SK-N-SH treated with all-trans-retinoic acid at 6 μM for 48 hours (cell line): ENCODE data around the gene N4BP3.

Experiments used
- ARNTL ChIP-seq: fragments of 450-650 bp; formaldehyde crosslinking; IDR thresholded peaks from 2 replicates; pipeline ENCODE4 v1.5.0; 2020; ENCODE audit warnings: low read depth, mild to moderate bottlenecking, moderate library complexity, borderline replicate concordance
- OSR1 ChIP-seq: fragments of 250-450 bp; sonication (Bioruptor Pico); IDR thresholded peaks from 2 replicates; pipeline ENCODE4 v1.8.0; 2022; ENCODE audit warnings: moderate library complexity, mild to moderate bottlenecking, inconsistent platforms
- PATZ1 ChIP-seq: fragments of 250-450 bp; sonication (Bioruptor Pico); IDR thresholded peaks from 2 replicates; pipeline ENCODE4 v1.8.0; 2020; ENCODE audit warnings: mild to moderate bottlenecking, moderate library complexity, borderline replicate concordance
- RARB ChIP-seq: fragments of 250-450 bp; sonication (Bioruptor Pico); IDR thresholded peaks from 2 replicates; pipeline ENCODE4 v1.8.0; 2021; ENCODE audit warnings: mild to moderate bottlenecking, moderate library complexity
- SNAI2 ChIP-seq: fragments of 250-450 bp; sonication (Bioruptor Pico); IDR thresholded peaks from 2 replicates; pipeline ENCODE4 v1.5.0; 2020; ENCODE audit warnings: mild to moderate bottlenecking, moderate library complexity
- ZC3H10 ChIP-seq: fragments of 250-450 bp; sonication (Bioruptor Pico); IDR thresholded peaks from 2 replicates; pipeline ENCODE4 v1.5.1; 2021; ENCODE audit warnings: mild to moderate bottlenecking, moderate library complexity
- ZFP3 ChIP-seq: fragments of 250-450 bp; sonication (Bioruptor Pico); IDR thresholded peaks from 2 replicates; pipeline ENCODE4 v1.5.0; 2020; ENCODE audit warnings: mild to moderate bottlenecking, moderate library complexity
- ZFP30 ChIP-seq: fragments of 450-650 bp; formaldehyde crosslinking; IDR thresholded peaks from 2 replicates; pipeline ENCODE4 v1.5.0; 2022; ENCODE audit warnings: mild to moderate bottlenecking, moderate library complexity
- ZNF565 ChIP-seq: fragments of 450-650 bp; formaldehyde crosslinking; conservative IDR thresholded peaks from 2 replicates; pipeline ENCODE4 v1.5.0; 2020; ENCODE audit warnings: low read depth, mild to moderate bottlenecking, moderate library complexity
- ZNF8 ChIP-seq: fragments of 450-650 bp; formaldehyde crosslinking; IDR thresholded peaks from 2 replicates; pipeline ENCODE4 v1.5.0; 2020; ENCODE audit warnings: mild to moderate bottlenecking, moderate library complexity
- TF ChIP-seq, protein P1 (sequence below): fragments of 250-450 bp; sonication (Bioruptor Pico); IDR thresholded peaks from 2 replicates; pipeline ENCODE4 v1.5.0; 2020; ENCODE audit warnings: mild to moderate bottlenecking, moderate library complexity
- TF ChIP-seq, protein P2 (sequence below): fragments of 250-450 bp; sonication (Bioruptor Pico); IDR thresholded peaks from 2 replicates; pipeline ENCODE4 v1.8.0; 2021; ENCODE audit warnings: low read depth, mild to moderate bottlenecking, moderate library complexity, borderline replicate concordance

GRCh38 chr5:178170455-178170854 lies 57.1 kb downstream of the N4BP3 start:
- TF ChIP-seq, protein P1, sequence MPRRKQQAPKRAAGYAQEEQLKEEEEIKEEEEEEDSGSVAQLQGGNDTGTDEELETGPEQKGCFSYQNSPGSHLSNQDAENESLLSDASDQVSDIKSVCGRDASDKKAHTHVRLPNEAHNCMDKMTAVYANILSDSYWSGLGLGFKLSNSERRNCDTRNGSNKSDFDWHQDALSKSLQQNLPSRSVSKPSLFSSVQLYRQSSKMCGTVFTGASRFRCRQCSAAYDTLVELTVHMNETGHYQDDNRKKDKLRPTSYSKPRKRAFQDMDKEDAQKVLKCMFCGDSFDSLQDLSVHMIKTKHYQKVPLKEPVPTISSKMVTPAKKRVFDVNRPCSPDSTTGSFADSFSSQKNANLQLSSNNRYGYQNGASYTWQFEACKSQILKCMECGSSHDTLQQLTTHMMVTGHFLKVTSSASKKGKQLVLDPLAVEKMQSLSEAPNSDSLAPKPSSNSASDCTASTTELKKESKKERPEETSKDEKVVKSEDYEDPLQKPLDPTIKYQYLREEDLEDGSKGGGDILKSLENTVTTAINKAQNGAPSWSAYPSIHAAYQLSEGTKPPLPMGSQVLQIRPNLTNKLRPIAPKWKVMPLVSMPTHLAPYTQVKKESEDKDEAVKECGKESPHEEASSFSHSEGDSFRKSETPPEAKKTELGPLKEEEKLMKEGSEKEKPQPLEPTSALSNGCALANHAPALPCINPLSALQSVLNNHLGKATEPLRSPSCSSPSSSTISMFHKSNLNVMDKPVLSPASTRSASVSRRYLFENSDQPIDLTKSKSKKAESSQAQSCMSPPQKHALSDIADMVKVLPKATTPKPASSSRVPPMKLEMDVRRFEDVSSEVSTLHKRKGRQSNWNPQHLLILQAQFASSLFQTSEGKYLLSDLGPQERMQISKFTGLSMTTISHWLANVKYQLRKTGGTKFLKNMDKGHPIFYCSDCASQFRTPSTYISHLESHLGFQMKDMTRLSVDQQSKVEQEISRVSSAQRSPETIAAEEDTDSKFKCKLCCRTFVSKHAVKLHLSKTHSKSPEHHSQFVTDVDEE (CRISPR knock-in tag) = no peak
- TF ChIP-seq ARNTL (CRISPR knock-in tag) = no peak
- no peak for TF ChIP-seq ZC3H10 (CRISPR knock-in tag)
- TF ChIP-seq, protein P2, sequence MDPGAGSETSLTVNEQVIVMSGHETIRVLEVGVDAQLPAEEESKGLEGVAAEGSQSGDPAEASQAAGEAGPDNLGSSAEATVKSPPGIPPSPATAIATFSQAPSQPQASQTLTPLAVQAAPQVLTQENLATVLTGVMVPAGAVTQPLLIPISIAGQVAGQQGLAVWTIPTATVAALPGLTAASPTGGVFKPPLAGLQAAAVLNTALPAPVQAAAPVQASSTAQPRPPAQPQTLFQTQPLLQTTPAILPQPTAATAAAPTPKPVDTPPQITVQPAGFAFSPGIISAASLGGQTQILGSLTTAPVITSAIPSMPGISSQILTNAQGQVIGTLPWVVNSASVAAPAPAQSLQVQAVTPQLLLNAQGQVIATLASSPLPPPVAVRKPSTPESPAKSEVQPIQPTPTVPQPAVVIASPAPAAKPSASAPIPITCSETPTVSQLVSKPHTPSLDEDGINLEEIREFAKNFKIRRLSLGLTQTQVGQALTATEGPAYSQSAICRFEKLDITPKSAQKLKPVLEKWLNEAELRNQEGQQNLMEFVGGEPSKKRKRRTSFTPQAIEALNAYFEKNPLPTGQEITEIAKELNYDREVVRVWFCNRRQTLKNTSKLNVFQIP = no peak
- TF ChIP-seq PATZ1 (CRISPR knock-in tag) = no peak
- no peak for TF ChIP-seq ZFP30 (CRISPR knock-in tag)
- no peak for TF ChIP-seq ZFP3
- no peak for TF ChIP-seq ZNF8 (CRISPR knock-in tag)
- TF ChIP-seq SNAI2 (CRISPR knock-in tag) = no peak
- no peak for TF ChIP-seq RARB
- TF ChIP-seq OSR1 = no peak
- TF ChIP-seq ZNF565 (CRISPR knock-in tag) = no peak
